ENCODE measurements around the gene DICER1.

GRCh38 chr14:95039993-95040348 is 117.4 kb downstream of the DICER1 start:
- TF ChIP-seq POLR2AphosphoS5 (IDR thresholded peaks at IDR 0.05) (no peak), POLR2A (IDR thresholded peaks at IDR 0.05) (no peak)
